ENCODE data around the gene MBNL1.

MBNL1 gene

DNA sequence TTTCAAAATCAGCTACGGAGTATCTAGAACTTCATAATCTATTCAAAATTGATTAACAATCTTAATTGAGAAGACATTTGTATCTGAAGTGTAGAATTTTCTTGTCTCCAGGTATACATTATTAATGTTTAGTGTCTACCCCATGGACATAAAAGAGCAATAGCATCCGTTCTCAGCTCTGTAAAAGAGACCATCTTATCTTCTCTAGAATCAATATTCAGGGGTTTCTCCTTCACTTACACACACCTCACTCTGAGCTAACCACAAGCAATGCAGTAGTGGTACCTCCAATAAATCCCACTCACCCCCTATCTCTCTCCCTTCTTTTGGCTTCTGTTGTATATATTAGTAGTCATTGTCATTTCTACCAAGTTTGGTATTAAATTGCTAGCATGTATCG lies 16.2 kb downstream of the MBNL1 start:
- no peak for TF ChIP-seq CSDC2 (CRISPR knock-in tag; IDR thresholded peaks at IDR 0.05)
- TF ChIP-seq TSHZ2 (CRISPR knock-in tag; IDR thresholded peaks at IDR 0.05) = no peak
- no peak for TF ChIP-seq BACH2 (CRISPR knock-in tag; IDR thresholded peaks at IDR 0.05; ENCODE audit: borderline replicate concordance)
- TF ChIP-seq TOX (CRISPR knock-in tag; IDR thresholded peaks at IDR 0.05; ENCODE audit: borderline replicate concordance) = no peak
- TF ChIP-seq ZFP30 (CRISPR knock-in tag; IDR thresholded peaks at IDR 0.05) = no peak
- TF ChIP-seq ZNF70 (CRISPR knock-in tag; IDR thresholded peaks at IDR 0.05) = no peak
- no peak for TF ChIP-seq SNAI2 (CRISPR knock-in tag; IDR thresholded peaks at IDR 0.05)
- TF ChIP-seq CREB5 (CRISPR knock-in tag; IDR thresholded peaks at IDR 0.05; ENCODE audit: low read depth) = no peak
- TF ChIP-seq PATZ1 (CRISPR knock-in tag; IDR thresholded peaks at IDR 0.05; ENCODE audit: borderline replicate concordance) = no peak
- no peak for TF ChIP-seq ZNF8 (CRISPR knock-in tag; IDR thresholded peaks at IDR 0.05)
- TF ChIP-seq ISL1 (CRISPR knock-in tag; IDR thresholded peaks at IDR 0.05) = no peak
- TF ChIP-seq ARNTL (CRISPR knock-in tag; IDR thresholded peaks at IDR 0.05; ENCODE audit: borderline replicate concordance, low read depth) = no peak
- ATAC-seq = no peak

- ATAC-seq = no peak
- TF ChIP-seq TOX (CRISPR knock-in tag; IDR thresholded peaks at IDR 0.05; ENCODE audit: borderline replicate concordance) (no peak), GLIS3 (CRISPR knock-in tag; IDR thresholded peaks at IDR 0.05) (no peak)
Measured at GRCh38 chr3:152285509-152285908, 16.8 kb downstream of the MBNL1 start.

- TF ChIP-seq PATZ1 (CRISPR knock-in tag; IDR thresholded peaks at IDR 0.05; ENCODE audit: borderline replicate concordance) (no peak), CSDC2 (CRISPR knock-in tag; IDR thresholded peaks at IDR 0.05) (no peak)
- ATAC-seq = no peak
Measured at GRCh38 chr3:152287898-152288576, 19.3 kb downstream of the MBNL1 start.

- no peak for ATAC-seq
- TF ChIP-seq SNAI2 (CRISPR knock-in tag; IDR thresholded peaks at IDR 0.05) (no peak), TSHZ2 (CRISPR knock-in tag; IDR thresholded peaks at IDR 0.05) (no peak), PPARA (CRISPR knock-in tag; IDR thresholded peaks at IDR 0.05; ENCODE audit: borderline replicate concordance) (no peak), BACH2 (CRISPR knock-in tag; IDR thresholded peaks at IDR 0.05; ENCODE audit: borderline replicate concordance) (no peak), CREB5 (CRISPR knock-in tag; IDR thresholded peaks at IDR 0.05; ENCODE audit: low read depth) (no peak), ESRRG (CRISPR knock-in tag; IDR thresholded peaks at IDR 0.05) (no peak), ZFP3 (CRISPR knock-in tag; IDR thresholded peaks at IDR 0.05) (no peak), POU6F1 (CRISPR knock-in tag; IDR thresholded peaks at IDR 0.05; ENCODE audit: borderline replicate concordance, low read depth) (no peak), ZFP30 (CRISPR knock-in tag; IDR thresholded peaks at IDR 0.05) (no peak), TCF4 (CRISPR knock-in tag; IDR thresholded peaks at IDR 0.05; ENCODE audit: borderline replicate concordance) (no peak), ZNF8 (CRISPR knock-in tag; IDR thresholded peaks at IDR 0.05) (no peak), ZNF70 (CRISPR knock-in tag; IDR thresholded peaks at IDR 0.05) (no peak)
- TF ChIP-seq, protein P1, sequence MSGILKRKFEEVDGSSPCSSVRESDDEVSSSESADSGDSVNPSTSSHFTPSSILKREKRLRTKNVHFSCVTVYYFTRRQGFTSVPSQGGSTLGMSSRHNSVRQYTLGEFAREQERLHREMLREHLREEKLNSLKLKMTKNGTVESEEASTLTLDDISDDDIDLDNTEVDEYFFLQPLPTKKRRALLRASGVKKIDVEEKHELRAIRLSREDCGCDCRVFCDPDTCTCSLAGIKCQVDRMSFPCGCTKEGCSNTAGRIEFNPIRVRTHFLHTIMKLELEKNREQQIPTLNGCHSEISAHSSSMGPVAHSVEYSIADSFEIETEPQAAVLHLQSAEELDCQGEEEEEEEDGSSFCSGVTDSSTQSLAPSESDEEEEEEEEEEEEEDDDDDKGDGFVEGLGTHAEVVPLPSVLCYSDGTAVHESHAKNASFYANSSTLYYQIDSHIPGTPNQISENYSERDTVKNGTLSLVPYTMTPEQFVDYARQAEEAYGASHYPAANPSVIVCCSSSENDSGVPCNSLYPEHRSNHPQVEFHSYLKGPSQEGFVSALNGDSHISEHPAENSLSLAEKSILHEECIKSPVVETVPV (CRISPR knock-in tag; IDR thresholded peaks at IDR 0.05) = no peak
Measured at GRCh38 chr3:152288681-152289080, 20.0 kb downstream of the MBNL1 start.
